GM21526 (cell line): Measurements from ENCODE around the gene INF2.
"Not testable (repeated sequence)": the region's sequence is repeated elsewhere in the genome, so short reads cannot be mapped to it uniquely, and the experiment has no call there.

ENCODE experiments used
- ATAC-seq: cut with Tn5 transposase; IDR thresholded peaks from one replicate; pipeline ENCODE4 v1.9.1; 2021; ENCODE audit warnings: moderate library complexity; ENCODE audit not compliant: unreplicated experiment, low FRiP score

The INF2 gene

DNA sequence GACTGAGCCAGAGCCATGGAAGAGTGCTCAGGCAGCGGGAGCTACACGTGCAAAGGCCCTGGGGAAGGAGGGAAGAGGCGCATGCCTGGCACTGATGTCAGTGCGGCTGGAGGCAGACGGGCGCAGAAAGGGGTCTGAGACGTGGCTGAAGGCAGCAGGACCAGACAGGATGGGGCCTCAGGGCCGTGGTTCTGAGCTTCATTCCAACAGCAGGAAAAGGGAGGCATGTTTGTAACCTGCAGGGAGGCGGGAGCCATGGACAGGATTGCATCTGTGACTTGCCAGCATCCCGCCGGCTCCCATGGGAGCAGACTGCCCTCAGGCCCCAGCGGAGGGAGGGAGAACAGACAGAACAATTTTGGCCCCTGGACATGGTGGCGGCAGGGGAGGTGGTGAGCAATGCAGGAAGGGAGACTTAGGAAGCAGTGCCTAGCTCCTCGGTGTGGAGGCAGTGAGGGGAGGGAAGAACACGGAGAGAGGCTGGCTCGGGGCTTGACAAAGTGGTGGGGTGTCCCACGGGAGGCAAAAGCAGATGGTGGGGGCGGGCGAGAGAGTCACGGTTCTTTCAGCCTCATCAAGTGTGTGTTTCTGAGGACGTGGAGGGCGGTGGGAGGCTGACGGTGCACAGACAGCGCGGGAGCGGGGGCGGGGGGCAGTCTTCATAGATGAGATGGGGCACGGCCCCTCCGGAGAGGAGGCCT, 33.3 kb upstream of the INF2 start:
- no peak for ATAC-seq

DNA sequence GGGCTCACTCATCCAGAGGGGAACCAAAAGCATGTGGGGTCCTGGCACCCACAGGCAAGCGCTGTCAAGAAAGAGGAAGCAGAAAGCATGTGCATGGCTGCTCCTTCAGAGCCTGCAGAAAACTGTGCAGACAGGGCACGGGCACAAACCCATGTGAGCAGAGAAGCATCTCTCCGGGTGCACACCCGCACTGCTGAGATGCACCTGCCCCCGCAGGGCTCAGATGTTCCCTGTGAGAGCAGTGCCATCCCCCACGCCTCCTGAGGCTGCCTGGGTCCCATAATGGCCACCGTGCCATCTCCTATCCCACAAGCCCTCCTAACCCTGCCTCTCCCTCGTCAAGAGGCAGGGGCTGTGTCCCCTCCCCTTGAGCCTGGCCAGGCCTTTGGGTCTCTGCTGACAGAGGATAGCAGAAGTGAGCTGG, 32.3 kb upstream of the INF2 start:
- ATAC-seq, result no peak

DNA sequence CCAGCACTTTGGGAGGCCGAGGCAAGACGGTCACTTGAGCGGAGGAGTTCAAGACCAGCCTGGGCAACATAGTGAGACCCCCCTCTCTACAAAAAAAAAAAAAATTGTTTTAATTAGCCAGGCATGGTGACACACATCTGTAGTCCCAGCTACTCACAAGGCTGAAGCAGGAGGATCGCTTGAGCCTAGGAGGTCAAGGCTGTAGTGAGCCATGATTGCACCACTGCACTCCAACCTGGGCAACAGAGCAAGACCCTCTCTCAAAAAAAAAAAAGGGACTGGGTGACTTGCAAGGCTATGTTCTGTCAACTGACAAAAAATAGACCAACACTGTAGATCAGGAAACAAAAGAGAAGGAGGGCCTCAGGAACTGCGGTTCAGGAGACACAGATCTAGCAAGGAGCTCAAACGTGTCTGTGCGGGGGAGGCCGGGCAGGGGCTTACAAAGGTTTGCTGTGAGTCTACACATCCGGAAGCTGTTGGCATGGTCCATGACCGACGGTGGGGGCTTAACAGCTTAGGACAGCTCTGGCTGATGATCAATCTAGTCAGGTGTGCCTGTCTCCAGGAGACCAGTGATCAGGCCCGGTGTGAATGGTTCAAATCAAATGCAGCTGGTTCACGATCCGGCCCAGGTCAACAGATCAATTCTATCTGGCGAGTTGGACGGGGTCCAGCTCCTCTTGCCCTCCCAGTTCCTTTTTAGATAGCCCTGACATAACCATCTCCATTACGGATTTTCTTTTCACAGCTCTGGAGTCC, 31.7 kb upstream of the INF2 start:
- no peak for ATAC-seq

DNA sequence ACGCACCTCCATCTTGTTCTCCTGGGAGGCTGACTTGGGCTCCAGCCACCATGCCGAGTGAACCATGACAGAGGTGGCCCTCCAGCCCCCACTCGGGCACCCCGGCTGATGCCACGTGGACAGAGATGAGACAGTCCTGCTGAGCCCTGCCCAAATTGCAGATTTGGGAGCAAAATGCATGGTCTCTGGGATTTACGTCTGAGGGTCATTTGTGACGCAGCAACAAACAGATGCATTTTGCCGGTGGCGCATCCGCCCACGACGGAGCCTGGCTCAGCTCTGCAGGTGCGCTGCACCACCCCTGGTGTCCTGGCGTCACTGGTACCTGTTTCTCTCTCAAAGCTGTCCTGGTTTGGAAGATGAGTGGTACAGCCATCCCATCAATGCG, 31.1 kb upstream of the INF2 start:
- no peak for ATAC-seq

DNA sequence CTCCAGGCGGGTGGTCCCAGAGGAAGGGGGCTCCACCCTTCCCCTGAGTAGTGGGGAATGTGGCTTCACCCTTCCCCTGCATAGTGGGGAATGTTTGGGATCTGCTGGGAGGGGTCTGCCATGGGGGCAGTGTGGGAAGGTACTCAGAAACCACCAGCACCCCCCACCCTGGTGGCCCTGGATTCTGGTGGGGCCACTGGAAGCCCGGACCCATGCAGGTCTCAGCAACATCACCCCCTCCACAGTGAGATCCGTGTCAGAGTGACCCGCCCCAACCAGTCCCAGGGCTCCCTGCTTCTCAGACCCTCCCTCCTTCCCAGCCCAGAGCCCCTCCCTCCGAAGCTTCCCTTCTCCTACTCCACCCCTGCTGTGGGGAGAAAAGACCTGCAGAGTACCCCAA, 30.3 kb upstream of the INF2 start:
- no peak for ATAC-seq

DNA sequence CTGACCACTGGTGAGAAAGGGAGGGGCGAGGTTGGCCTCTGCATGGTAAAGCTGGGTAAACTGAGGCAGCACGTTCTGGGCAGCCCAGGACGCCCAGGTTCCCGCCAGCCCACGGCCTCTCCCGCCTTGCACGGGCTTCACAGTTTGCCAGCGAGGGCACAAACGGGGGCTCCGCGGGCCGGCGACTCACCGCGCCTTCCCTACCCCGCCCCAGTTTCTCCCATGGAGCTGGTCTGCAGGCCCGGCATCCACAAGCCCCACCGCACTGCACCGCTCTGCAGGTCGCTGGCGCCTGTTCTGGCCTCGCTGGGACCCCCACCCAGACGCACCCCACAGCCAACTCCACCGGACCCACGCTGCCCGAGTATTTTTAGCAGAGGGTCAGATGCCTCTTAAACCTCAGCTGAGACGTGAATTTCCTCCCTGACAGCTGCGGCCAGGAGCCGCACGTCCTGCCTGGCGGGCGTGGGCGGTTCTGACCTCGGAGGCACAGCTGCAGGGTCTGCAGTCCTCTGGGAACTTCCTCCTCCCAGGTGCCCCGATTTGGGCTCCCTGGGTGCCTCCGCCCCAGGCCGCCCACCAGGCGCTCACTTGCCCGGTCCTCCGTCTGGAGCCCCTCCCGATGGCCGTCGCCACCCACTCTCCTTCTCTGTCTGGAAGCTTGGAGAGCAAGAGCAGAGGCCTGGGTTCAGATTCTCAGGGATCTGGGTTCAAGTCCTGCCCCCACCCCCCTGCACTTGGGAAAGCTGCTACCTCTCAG, 29.5 kb upstream of the INF2 start:
- ATAC-seq, result peak; percentile 15

DNA sequence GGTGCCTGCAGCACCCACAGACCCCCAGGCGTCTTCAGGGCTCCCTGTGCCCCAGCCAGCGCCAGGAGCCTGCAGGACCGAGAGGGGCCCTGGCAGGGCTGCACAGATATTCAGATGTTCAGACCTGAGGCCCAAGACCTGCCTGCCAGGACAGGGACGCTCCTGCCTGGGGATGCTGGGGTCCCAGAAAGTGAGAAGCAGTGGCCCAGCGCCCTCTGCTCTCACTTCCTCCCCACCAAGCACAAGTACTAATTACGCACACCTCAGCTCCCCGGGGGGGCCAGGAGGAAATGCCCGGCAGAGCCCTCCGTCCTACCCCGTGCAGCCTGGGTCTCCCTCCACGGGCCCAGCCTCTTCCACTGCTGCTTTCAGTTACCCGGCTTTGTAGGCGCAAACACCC, 28.8 kb upstream of the INF2 start:
- ATAC-seq, result peak; percentile 47

DNA sequence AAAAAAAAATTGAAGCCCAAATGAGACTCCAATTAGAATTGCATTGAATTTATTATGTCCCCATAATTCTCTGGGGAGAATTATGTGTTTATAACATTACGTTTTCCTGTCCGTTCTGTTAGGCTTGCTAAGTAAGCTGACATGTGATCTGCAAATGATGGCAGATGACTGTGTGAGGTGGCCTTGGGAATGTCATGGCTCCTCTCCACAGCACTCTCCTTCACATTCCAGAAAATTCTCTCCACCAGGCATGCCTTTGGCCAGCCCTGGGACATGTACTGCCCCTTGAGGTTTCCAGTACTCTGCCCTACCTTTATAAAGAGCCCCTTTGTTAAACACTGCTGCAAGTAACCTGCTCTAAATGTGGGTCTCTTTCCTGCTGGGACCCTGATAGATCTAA, 28.3 kb upstream of the INF2 start:
- no peak for ATAC-seq

DNA sequence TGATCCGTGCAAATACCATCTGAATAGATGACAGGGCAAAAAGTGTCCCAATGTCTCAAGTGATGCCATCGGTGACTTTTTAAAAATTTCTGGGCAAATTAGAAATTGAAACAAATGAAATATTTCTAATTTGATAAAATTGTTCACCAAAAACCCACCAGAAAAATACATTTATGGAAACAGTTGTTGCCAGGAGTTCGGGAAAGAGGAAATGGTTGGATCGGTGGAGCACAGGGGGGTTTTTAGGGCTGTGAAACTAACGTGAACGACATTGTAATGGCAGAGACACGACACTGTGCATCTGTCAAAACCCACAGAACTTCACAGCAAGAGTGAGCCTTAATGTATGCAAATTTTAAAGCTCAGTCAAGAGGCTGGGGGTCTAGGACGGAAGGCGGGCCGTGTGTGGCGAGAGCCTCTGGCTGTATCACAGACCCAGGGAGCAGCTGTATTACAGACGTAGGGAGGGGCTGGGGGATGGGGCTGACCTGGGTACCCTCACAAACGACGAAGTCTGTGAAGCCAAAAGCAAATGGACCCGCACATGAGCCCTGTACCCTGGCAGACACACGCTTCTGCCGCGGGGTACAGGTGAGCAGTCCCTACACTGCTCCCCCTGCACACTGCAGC, 27.8 kb upstream of the INF2 start:
- not testable (repeated sequence) for ATAC-seq

DNA sequence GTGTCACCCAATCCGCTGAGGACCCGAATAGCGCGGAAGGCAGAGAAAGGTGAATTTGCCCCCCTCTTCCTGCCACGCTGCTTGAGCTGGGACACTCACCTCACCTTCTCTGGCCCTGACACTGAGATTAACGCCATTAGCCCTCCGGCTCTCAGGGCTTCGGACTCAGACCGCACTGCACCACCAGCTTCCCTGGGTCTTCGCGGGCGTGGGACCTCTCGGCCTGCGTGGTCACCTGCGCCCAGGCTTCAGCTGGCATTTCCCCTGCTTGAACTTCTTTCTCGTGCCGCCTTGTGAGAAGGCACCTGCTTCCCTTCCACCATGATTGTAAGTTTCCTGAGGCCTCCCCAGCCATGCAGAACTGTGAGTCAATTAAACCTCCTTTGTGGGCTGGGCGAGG, 26.9 kb upstream of the INF2 start:
- not testable (repeated sequence) for ATAC-seq

DNA sequence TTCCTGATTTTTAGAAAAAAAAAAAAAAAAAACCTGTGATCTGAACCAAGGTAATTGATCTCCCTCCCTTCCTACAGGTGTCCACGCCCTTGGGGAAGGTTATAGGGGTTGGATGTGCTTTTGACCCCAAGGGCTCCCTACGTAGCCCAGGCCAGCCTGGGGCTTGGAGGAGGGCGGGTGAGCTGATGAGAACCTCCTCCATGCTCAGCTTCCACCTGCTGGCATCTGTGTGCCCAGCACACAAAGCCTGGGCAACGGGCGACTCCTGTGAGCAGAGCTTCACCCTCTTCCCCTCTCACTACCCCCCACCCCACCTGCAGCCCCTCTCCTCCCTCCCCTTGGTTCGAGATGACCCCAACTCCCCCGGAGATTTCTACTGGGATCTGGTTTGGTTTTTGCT, 25.3 kb upstream of the INF2 start:
- no peak for ATAC-seq

DNA sequence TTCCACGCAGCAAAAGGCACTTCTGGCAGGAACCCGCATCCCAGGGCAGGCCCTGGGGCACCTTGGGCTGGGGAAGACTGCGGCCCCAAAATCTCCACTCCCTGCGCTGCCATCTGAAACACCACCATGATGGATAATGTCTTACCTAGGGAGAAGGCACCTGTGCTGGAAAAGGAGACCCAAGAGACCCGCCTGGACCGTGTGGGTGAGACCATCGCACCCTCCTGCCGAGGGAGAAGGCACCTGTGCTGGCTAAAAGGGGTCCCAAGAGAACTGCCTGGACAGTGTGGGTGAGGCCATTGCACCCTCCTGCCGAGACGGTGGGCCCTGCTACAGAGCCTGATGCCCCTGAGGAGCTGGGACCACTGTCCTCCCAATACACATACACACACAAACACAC, 24.8 kb upstream of the INF2 start:
- no peak for ATAC-seq

DNA sequence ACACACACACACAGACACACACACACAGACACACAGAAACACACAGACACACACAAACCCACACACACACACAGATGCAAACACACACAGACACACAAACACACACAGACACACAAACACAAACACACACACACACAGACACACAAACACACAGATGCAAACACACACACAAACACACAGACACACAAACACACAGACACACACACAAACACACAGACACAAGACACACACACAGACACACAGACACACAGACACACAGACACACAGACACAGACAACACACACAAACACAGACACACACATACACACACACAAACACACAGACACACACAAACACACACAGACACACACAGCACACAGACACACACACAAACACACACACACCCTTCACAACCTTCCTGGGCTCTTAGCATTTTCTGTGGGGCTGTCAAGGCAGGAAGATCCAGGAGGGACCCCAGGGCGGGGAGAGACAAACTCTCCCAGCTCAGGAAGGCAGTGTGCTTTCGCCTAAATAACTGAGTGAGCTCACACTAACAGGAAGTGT, 24.2 kb upstream of the INF2 start:
- ATAC-seq, result no peak

DNA sequence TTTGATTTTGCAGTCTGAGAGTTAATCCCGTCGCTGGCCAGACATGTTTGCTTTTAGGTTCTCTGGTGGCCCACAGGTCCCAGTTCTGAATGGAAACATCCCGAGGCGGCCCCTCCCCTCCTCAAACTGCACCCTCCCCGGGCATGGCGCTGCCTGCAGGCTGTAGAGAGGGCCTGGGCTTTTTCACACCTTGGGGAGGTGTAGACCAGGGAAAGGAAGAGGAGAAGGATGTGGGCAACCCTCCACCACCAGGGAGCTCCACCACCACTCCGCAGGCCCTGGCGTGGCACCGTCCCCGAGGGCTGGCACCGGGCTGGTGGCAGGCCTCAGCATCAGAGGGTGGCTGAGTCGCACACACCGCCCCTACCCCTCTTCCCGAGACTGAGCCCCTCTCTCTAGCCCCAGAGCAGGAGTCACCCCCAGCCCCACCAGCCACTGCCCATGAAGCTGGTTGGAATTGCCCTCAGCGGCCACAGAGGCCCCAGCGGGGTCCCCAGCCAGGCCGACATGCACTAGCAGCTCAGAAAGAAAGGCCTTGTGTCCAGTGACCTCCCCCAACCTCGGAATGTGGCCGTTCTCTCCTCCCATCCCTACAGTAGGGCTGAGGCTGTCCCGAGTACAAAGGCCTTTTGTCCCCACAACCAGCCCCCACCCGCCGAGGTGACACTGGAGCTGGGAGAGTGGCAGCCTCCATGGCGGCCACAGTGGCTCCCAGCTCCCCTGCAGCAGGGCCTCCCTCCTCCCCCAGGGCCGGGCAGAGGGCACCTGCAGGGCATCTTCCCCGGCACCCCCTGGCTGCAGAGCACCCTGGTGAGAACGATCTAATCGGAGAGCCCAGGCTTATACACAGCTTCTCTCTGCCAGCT, 23.5 kb upstream of the INF2 start:
- ATAC-seq, result no peak

DNA sequence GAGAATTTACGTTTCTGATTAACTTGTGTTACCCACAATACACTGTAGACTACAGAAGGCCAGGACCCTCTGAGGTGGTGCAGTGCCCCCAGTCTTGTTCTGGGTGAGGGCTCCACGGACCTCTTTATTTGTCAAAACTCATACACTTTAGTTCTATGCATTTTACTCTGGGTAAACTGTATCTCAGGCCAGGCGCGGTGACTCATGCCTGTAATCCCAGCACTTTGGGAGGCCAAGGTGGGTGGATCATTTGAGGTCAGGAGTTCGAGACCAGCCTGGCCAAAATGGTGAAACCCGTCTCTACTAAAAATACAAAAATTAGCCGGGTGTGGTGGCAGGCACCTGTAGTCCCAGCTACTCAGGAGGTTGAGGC, 22.9 kb upstream of the INF2 start:
- ATAC-seq, result not testable (repeated sequence)

DNA sequence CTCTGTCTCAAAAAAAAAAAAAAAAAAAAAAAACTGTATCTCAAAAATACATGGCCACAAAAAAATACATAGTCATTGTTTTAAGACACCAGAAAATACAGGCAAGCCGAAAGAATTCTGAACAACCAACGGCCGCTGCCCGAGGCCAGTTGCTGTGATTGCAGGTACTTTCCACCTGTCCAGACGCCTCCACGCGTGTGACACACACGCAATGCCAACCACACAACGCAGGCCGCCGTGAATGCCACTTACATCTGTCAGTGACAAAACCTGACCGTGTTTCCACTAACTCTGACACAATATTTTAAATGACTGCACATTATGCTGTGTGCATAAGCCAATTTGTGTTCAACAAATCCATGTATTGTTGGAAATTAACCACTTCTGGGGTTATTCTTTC, 22.4 kb upstream of the INF2 start:
- ATAC-seq, result no peak

DNA sequence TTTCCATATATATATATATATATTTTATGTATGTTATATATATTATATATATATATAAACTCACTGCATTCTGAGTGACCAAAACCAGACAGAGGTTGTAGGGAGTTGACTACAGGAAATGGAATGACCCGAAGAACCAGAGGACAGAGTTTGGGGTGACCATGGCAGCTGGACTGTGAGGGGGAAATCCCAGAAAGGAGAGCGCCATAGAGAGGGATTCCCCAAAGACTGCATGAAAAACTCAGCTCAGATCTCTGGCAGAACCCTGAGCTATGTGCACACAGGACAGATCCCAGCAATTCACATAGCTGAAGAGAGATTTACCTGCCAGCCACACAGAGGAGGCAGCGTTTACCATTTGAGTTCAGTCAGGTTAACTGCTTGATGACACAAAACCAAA, 19.7 kb upstream of the INF2 start:
- ATAC-seq, result no peak

DNA sequence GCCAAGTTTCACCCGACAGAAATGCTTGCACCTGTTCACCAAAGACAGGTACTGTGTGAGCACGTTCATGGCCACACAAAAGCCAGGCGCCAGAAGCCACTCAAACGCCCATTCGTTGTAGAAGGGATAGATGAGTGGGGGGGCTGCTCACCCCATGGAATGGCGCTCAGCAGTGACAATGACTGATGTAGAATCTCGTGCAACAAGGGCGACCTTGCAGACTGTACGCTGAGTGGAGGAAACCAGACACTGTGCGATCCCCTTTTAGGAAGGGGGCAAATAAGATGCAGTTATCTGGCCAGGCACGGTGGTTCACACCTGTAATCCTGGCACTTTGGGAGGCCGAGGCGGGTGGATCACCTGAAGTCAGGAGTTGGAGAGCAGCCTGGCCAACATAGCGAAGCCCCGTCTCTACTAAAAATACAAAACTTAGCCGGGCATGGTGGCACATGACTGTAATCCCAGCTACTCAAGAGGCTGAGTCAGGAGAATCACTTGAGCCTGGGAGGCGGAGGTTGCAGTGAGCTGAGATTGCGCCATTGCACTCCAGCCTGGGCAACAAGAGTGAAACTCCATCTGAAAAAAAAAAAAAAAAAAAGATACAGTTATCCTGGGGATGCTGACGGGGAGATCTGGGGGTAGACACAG, 18.0 kb upstream of the INF2 start:
- not testable (repeated sequence) for ATAC-seq

DNA sequence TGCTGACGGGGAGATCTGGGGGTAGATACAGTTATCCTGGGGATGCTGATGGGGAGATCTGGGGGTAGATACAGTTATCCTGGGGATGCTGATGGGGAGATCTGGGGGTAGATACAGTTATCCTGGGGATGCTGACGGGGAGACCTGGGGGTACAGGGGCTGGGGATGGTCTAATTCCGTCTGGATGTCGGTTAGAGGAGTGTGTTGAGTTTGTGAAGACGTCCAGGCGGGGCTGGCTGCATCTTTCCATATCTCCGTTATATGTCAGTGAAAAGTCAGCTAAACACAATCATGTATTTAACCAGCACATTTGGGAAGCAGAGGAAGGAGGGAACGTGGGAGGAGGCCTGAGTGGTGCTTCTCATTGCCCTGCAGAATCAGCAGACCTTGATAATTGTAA, 17.3 kb upstream of the INF2 start:
- ATAC-seq, result not testable (repeated sequence)
